C4-2B (cell line): ENCODE measurements around the gene RHEB.

ENCODE experiments used
- H3K27ac ChIP-seq: fragments of 450-650 bp; 2 replicates; pipeline ENCODE4 v1.5.1; 2017
- ZFX ChIP-seq: fragments of 450-650 bp; IDR thresholded peaks from 2 replicates; pipeline ENCODE4 v1.6.1; 2017
- TF ChIP-seq, protein P1 (sequence below): fragments of 450-650 bp; conservative IDR thresholded peaks from 2 replicates; pipeline ENCODE4 v1.5.1; 2017; ENCODE audit warnings: mild to moderate bottlenecking

The RHEB gene

DNA sequence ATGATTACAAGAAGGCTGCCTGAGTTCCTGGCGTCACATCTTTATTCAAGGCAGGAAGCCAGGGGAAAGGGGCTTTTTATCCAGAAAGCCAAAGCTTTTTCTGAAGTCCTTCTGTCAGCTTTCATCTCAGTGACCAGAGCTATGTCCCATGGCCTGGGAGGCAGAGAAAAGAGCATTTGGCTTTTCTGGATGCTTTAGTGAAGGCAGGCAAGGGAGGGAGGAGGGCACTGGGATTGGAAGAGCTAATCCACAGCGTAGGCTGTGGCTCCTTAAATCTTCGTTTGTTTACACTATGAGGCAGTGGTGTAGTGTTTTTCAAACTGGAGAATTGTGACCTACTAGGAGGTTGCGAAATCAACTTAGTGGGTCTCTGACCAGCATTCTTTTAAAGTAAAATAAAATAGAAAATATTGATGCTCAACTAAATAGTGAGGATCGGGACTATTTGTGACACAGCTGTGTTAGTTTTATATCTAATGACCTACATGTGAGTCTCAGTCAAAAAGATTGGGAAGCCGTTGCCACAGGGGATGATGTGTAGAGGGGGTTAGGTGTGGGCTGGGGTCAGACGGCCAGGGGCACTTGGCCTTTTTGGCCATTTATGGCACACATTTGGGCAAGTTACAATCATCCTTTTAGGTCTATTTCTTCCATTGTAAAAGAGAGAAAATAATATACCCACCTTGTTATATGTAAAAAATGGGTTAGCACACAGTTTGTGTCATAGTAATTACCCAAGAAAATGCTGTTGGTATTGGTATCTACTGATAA lies 93.8 kb downstream of the RHEB start:
- no peak overlapping the region for H3K27ac ChIP-seq
- TF ChIP-seq, protein P1, sequence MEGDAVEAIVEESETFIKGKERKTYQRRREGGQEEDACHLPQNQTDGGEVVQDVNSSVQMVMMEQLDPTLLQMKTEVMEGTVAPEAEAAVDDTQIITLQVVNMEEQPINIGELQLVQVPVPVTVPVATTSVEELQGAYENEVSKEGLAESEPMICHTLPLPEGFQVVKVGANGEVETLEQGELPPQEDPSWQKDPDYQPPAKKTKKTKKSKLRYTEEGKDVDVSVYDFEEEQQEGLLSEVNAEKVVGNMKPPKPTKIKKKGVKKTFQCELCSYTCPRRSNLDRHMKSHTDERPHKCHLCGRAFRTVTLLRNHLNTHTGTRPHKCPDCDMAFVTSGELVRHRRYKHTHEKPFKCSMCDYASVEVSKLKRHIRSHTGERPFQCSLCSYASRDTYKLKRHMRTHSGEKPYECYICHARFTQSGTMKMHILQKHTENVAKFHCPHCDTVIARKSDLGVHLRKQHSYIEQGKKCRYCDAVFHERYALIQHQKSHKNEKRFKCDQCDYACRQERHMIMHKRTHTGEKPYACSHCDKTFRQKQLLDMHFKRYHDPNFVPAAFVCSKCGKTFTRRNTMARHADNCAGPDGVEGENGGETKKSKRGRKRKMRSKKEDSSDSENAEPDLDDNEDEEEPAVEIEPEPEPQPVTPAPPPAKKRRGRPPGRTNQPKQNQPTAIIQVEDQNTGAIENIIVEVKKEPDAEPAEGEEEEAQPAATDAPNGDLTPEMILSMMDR, result no peak
- TF ChIP-seq ZFX, result no peak

- no peak overlapping the region for H3K27ac ChIP-seq
- TF ChIP-seq, protein P1, result no peak
- no peak for TF ChIP-seq ZFX
These were observed 94.9 kb downstream of the RHEB start for GRCh38 chr7:151424799-151425198.

- H3K27ac ChIP-seq, result no peak overlapping the region
- no peak for TF ChIP-seq ZFX
- TF ChIP-seq, protein P1, result no peak
These were observed 95.8 kb downstream of the RHEB start for GRCh38 chr7:151423936-151424335.

DNA sequence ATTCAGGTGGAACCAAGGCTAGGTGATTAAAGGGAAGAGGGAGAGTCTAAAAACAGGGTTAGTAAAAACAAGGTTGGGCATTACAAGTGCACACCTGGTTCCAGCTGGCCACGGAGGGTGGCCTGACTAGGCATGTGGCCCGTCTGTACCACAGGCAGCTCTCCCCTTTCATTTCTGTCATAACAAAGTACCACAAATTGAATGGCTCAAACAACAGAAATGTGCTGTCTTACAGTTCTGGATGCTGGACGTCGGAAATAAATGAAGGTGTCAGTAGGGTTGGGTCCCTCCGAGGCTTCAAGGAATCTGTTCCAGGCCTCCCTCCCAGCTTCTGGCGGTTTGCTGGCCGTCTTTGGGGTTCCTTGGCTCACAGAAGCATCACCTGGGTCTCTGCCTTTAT lies 96.5 kb downstream of the RHEB start:
- no peak overlapping the region for H3K27ac ChIP-seq
- no peak for TF ChIP-seq ZFX

DNA sequence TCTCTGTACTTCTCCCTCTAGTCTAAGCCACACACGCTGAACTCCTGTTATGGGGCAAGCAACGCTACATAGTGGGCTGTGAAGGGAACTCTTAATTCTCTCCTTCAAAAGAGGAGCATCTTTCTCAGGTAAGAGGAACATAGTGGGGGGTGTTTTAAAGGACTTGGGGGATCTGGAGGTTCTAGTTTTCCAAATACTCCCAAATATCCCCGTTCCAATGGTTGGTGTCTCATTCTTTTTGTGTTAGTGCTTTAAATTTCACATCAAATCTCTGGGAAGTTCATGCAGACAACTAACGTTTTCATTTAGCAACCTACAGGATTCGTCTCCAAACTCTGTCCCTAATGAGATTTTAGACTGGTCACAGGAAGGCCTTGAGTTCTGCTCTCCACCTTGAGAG lies 97.5 kb downstream of the RHEB start:
- H3K27ac ChIP-seq, result no peak overlapping the region
- TF ChIP-seq, protein P1, result no peak
- TF ChIP-seq ZFX, result no peak

DNA sequence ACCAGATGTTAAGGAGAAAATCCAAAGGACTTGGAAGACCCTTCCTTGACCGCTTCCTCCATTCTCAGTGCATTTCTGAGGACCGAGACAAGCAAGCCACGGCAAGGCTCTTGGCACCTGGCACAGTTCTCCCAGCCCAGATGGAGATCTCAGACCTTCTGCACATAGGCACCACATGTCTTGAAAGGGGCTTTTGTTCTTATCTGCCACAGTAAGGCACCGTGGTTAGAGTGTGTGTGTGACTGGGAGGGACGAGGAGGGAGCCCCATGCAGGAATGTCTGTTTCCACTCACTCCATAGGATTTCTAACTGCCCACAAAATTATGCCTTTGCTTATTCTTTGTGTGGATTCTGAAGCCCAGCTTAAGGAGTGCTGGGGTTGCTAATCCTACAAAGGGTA lies 99.6 kb downstream of the RHEB start:
- TF ChIP-seq, protein P1, result no peak
- TF ChIP-seq ZFX, result no peak
- no peak overlapping the region for H3K27ac ChIP-seq

DNA sequence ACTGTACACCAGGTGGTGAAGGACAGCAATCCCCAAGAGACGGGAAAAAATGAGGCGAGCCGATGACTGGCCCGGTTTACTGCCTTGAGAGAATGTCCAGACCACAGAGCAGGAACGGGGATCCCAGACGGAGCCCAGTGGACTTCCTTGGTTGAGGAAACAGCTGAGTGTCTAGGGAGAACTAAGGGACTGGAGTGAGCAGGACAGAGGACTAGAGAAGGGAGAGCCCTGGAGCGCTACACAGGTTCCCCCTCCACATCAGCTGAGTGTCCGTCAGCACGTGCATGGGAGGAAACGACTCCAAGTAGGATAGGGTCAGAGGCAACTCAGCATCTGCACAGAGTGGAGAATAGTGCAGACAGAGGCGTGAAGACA lies 102.8 kb downstream of the RHEB start:
- H3K27ac ChIP-seq, result no peak overlapping the region
- TF ChIP-seq, protein P1, result no peak
- TF ChIP-seq ZFX, result no peak
